RWPE1 (cell line): ENCODE results near the gene IMPG1.

Source experiments
- CTCF ChIA-PET: fragments of 350-600 bp; sonication (Branson Sonifier 250); formaldehyde crosslinking; extraction: SDS; loops from one replicate; lab custom pipeline; 2021; lab: Yijun Ruan, JAX
- POLR2A ChIA-PET: fragments of 400-600 bp; formaldehyde crosslinking; extraction: SDS; loops from one replicate; lab custom pipeline; 2020; ENCODE audit warnings: antibody characterized with exemption; ENCODE audit not compliant: low non-redundant PET; lab: Yijun Ruan, JAX
- DNase-seq: peaks from one replicate; pipeline ENCODE4 v3.0.0; 2012; ENCODE audit warnings: low spot score
- H3K27ac ChIP-seq: fragments of 450-650 bp; 2 replicates; pipeline ENCODE4 v1.5.1; 2017
- TF ChIP-seq, protein P1 (sequence below): fragments of 450-650 bp; conservative IDR thresholded peaks from 2 replicates; pipeline ENCODE4 v1.5.1; 2017; ENCODE audit warnings: low read depth, mild to moderate bottlenecking

Gene IMPG1, protein sequence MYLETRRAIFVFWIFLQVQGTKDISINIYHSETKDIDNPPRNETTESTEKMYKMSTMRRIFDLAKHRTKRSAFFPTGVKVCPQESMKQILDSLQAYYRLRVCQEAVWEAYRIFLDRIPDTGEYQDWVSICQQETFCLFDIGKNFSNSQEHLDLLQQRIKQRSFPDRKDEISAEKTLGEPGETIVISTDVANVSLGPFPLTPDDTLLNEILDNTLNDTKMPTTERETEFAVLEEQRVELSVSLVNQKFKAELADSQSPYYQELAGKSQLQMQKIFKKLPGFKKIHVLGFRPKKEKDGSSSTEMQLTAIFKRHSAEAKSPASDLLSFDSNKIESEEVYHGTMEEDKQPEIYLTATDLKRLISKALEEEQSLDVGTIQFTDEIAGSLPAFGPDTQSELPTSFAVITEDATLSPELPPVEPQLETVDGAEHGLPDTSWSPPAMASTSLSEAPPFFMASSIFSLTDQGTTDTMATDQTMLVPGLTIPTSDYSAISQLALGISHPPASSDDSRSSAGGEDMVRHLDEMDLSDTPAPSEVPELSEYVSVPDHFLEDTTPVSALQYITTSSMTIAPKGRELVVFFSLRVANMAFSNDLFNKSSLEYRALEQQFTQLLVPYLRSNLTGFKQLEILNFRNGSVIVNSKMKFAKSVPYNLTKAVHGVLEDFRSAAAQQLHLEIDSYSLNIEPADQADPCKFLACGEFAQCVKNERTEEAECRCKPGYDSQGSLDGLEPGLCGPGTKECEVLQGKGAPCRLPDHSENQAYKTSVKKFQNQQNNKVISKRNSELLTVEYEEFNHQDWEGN

DNA sequence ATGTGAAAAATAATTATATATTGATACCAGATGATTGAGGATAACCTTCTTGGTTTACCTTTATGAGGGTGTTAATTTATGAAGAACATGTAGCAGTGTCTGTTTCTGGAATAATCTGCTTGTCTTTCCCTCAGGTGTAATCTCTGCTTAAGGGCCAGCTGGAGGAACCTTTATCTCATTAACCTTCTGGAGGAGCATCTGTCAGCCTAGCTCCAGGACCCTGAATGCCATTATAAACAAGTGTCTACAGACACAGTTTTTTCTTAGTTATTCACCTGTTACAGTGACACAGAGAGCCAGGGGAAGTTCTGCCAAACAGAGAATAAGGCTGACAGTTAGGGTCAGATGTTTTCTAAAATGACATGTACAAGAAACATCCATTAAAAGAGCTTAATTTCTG, at the start of gene IMPG1:
Gene IMPG1 (minus strand): TSS at position 101 of the 400 bp plus-strand sequence. CDS start 174 bp downstream, outside the sequence.
- ChIA-PET CTCF (interaction anchor here (1.0 kb wide), 1 partner anchor 8 kb away, joined by 4 read pairs; no protein-coding TSS in a partner anchor), POLR2A (no interaction called here)
- TF ChIP-seq, protein P1, sequence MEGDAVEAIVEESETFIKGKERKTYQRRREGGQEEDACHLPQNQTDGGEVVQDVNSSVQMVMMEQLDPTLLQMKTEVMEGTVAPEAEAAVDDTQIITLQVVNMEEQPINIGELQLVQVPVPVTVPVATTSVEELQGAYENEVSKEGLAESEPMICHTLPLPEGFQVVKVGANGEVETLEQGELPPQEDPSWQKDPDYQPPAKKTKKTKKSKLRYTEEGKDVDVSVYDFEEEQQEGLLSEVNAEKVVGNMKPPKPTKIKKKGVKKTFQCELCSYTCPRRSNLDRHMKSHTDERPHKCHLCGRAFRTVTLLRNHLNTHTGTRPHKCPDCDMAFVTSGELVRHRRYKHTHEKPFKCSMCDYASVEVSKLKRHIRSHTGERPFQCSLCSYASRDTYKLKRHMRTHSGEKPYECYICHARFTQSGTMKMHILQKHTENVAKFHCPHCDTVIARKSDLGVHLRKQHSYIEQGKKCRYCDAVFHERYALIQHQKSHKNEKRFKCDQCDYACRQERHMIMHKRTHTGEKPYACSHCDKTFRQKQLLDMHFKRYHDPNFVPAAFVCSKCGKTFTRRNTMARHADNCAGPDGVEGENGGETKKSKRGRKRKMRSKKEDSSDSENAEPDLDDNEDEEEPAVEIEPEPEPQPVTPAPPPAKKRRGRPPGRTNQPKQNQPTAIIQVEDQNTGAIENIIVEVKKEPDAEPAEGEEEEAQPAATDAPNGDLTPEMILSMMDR, result no peak
- DNase-seq, result no peak
- H3K27ac ChIP-seq, result no peak within 1 kb of the TSS

DNA sequence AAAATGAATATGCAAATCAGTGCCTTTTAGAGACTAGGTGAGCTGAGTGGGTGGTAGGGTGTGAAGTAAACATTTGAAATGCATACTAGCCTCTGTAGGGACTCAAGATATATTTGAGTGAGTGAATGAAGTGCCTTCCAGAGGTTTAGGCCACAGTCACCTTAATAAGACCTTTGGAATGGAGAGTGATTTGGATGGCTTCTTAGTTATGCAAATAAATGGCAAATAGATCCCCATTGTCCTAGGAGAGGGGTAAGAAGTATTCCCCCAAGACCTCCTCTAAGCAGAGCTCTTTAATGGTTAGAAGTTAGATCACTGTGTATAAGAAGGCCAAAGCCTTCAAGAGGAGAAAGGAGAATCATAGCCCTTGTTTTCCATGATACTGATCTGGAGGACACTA, 47.8 kb upstream of the IMPG1 start:
- TF ChIP-seq, protein P1, result no peak
- CTCF ChIA-PET, result no interaction called here

DNA sequence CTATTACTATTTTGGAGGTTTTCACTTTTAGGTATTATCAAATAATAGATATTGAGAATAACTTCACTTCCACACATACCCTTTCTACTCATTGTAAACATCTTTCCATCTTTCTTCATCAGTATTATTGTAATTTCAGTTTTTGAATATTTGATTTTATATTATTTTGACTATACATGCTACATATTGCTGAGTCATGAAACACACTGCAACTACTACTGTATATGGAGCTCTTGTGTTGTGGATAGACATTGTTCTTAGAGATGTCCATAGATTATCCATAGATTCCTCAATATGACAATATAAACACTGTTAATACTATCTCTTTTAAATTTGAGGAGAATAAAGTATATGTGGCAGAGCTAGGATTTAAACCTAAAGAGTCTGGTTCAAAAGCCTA, 819 bp upstream of the IMPG1 start:
- ChIA-PET POLR2A (no interaction called here), CTCF (interaction anchor here (1.0 kb wide), 1 partner anchor 9 kb away, joined by 4 read pairs; no protein-coding TSS in a partner anchor)
- no peak for DNase-seq
- H3K27ac ChIP-seq, result no peak overlapping the region
- TF ChIP-seq, protein P1, result no peak

More for the DNA sequence above, 47.8 kb upstream of the IMPG1 start:
- POLR2A ChIA-PET, result no interaction called here
- no peak for DNase-seq
- no peak overlapping the region for H3K27ac ChIP-seq

DNA sequence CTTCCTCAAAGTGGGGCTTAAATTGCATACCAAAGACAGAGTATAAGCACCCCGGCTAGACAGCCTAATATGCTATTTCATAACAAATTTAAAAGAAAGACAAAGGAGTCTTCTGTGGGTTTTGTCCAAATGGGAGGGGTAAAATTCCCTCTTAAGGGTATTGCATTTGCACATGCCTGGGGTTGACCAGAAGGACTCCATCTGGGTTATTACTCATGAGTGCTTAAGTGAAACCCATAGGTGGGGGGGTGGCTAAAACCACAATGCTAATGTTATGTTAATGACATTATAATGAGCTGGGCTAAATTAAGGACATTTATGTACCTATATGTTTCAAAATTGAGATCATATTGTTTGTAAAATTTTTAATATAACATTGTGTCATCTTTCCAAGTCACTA, 15.0 kb downstream of the IMPG1 start:
- ChIA-PET CTCF (no interaction called here), POLR2A (no interaction called here)
- TF ChIP-seq, protein P1, result no peak
- no peak for DNase-seq
- H3K27ac ChIP-seq, result no peak overlapping the region

DNA sequence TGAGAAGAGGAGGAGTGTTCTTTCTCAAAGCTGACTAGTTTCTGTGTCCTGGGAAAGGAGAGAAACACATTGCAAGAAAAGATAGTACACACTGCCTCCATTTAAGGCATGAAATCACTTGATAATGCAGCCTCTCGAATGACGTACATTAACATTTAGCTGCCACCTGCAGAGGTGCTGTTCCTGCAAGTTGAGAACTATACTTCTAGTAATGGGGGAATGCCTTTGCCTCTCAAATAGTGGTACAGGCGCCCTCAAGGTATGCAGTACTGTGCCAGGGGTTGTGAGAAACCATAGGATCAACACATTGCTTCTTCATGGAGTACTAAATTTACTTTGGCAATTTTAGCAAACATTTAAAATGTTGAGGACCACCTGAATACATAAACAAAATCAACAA, 20.1 kb downstream of the IMPG1 start:
- H3K27ac ChIP-seq, result no peak overlapping the region
- POLR2A ChIA-PET, result no interaction called here
- CTCF ChIA-PET, result no interaction called here
- TF ChIP-seq, protein P1, result no peak
- DNase-seq, result no peak

DNA sequence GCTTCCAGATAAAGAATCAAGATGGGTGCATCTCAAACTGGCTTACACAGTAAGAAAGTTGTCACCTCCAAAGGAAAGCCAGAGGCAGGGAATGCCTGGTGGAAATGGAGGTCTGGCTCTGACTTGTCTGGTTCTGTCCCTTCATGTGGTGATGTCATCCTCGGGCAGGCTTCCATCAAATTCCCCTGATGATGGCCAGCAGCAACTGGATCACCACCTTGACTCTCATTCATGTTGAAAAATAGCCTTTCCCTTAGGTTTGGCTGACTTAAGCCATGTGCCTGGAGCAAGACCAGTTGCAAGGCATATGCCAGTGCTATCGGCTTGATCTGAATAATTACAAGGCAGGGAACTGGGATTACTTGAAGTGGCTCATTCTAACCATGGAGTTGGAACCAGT, 28.8 kb downstream of the IMPG1 start:
- TF ChIP-seq, protein P1, result no peak
- DNase-seq, result no peak
- ChIA-PET POLR2A (no interaction called here), CTCF (no interaction called here)
- no peak overlapping the region for H3K27ac ChIP-seq
